Inferior parietal cortex (tissue), 1 donor: ENCODE results near the gene GRIA3.

ENCODE experiments used
- DNase-seq: peaks from one replicate; pipeline ENCODE4 v3.0.0-alpha.2; 2016; ENCODE audit errors: extremely low spot score

GRIA3 gene

GRCh38 chrX:123184219-123184865, at the start of gene GRIA3:
TSS of gene GRIA3 (plus strand) at chrX:123184278. CDS start at chrX:123184536, 258 bp downstream.
- no peak for DNase-seq

DNA sequence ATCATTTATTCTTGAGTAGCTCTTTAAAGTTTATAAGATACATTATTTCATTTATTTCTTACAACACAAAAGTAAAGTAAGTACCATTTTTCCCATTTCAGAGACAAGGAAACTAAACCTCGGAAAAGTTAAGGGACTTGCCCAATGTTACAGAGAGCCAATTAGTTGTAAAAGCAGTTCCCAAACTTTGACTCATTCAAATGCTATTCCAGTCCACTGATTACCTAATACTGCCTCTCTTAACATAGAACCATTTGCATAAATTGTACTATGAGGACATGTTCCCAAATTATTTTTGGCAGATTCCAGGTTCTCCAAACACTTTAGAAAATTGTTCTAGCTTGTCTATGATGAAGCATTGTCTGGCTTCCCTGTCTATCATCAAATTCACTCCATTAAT, 45.6 kb upstream of the GRIA3 start:
- DNase-seq = peak; percentile 2

- DNase-seq = no peak
Observed at GRCh38 chrX:123140454-123140853, 43.6 kb upstream of the GRIA3 start.

DNA sequence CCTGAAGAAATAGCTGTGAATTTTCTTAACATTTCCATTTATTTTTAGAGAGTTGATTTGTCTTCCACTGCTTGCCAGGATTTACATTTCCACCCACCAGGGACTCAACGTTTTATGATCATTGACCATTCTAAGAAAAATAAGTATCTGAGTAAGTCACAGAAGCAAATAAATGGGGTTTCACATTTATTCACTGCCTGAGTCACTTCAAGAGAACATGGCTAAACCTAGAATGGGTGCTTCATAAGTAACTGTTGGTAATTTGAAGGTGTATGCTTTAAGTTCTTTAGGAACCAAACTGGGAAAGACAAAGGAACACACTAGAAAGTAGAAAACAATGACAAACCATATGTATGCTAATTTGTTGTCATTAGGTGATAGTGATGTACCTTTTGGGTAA, 43.2 kb upstream of the GRIA3 start:
- no peak for DNase-seq

DNA sequence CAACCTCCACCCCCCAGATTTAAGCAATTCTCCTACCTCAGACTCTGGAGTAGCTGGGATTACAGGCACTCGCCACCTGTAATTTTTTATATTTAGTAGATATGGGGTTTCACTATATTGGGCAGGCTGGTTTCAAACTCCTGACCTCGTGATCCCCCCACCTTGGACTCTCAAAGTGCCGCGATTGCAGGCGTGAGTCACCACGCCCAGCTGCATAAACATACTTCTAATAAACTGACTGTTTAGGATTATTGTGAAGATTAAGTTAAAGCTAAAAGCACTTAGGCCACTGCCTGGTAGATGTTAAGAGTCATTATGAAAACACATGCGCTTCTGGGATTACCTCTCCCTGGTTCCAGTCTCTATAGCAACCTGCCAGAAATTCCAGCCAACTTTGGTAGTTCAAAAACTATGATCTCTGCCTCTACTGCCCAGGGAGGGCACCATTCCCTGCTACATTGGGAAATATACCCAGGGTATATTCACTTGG, 30.2 kb upstream of the GRIA3 start:
- DNase-seq = no peak

DNA sequence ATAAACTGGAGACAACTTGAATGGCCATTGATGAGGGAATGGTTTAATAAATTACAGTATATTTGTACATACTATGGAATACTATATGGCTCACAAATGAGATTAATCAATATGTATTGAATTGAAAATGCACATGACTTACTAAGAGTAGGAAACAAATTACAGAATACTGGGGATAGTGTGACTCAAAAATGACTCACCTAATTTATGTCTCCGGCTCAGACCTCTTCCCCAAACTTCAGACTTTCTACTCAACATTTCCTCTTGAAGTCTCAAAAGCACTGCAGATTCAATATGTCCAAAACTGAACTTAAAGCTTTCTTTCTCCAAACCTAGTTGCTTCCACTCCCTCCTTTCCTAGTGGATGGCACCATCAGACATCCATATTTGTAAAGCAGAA, 28.8 kb upstream of the GRIA3 start:
- no peak for DNase-seq

DNA sequence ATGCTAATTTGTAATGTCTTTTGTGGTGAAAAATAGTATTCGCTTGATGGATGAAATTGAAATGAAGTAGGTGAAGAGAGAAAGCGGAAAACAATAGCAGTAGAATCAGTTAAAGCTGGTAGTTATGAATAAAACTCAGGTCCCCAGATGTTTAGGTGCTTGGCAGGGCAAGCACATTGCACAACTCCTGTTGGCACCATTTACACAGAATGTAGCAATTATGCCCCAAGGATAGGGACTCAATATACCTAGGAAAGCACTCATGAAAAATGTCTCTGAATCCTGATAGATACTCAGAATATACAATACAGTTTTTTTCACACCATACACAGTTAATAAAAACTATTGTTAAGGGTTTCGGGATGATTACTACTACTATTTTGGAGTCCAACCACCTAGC, 26.5 kb upstream of the GRIA3 start:
- no peak for DNase-seq

DNA sequence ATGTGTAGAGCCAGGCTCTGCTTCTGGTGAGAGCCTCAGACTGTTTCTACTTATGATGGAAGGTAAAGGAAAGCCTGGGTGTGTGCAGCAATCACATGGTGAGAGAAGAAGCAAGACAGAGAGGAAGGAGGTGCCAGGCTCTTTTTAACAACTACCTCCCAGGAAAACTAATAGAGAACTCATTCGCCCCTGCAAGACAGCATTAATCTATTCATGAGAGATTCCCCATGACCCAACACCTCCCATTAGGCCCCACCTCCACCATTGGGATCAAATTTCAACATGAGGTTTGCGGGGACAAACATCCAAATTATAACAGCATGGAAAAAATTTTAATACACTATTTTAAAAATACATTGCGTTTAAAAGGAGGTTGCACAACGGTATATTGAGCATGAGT, 24.7 kb upstream of the GRIA3 start:
- DNase-seq = no peak

- no peak for DNase-seq
Observed at GRCh38 chrX:123167621-123168020, 16.5 kb upstream of the GRIA3 start.

DNA sequence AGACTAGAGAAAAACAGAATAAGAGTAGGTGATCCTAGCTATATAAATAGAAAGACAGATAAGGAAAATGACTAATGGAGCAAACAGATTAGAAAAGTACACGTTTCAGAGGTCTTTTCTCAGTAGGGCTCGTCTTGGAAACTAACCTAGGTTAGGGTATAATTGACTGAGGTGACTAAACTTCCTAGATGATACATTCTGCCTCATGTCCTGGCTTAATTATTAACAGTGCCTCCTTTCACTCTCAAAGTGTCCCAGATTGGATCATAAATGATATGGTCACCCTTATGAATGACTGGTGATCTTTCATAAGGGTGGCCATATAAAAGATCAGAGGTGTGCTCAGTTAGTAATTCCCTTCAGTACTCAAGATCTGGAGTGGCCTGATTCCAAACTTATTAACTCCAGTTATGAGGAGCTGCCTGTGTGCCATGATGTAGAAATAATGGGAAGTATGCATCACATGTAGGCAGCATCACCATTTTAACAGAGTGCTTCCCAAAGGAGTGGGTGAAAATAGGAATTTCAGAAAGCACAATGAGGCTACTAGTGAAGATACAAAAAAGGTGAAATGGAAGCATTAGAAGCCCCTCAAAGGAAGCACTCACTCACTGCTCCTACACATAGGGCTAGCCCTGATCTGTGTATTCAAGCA, 14.7 kb upstream of the GRIA3 start:
- DNase-seq = no peak

- DNase-seq = no peak
Observed at GRCh38 chrX:123170546-123170945, 13.5 kb upstream of the GRIA3 start.

GRCh38 chrX:123171781-123172180, 12.3 kb upstream of the GRIA3 start:
- no peak for DNase-seq

- no peak for DNase-seq
Observed at GRCh38 chrX:123172869-123173268, 11.2 kb upstream of the GRIA3 start.

DNA sequence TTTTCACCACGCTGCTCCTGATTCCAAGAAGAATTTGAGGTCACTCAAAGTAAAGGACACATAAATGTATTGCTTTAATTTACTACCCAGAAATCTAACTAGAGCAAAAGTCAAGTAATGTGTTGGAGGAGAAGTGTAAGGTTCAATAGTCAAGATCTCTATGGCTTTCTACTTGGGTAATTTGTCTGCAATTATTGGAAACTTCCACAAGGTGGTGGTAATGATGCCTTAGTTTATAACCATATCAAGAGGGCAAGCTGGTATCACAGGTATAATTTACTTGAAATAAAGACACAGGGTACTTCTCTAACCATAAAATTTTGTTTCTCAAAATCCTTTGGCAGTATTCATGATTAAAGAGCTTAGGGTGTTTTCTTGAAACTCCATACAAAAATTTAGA, 10.2 kb upstream of the GRIA3 start:
- no peak for DNase-seq

GRCh38 chrX:123175366-123176122, 8.5 kb upstream of the GRIA3 start:
- no peak for DNase-seq

DNA sequence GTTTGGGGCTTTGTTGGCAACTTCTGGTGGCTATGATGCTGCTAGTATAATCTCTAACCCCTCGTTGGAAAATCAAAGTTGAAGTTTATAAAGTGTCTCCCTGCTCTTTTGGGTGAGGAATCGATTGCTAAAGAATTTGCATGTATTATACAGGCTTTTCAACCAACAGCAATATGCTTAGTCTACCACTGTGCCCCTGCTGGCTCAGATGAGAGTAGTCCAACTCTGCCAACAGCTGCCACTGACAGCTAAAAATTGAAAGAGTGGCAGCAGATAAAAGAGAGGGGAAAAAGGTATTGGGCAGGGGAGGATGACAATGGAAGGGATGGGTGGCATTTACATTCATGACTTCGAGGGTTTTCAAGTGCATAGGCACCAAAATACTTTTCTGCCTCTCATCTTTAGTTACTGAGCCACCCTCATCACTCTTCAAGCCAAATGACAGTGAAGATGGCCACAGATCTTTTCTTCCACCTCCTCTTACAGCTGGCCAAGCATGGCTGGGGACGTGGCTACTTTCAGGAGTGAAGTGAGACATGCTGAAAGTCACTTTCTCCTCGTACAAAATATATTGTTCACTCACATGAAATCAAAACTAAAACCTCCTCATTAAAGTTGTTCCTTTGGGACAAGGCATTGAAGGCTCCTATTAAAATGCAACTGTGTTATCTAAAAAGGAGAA, 2.7 kb upstream of the GRIA3 start:
- no peak for DNase-seq

GRCh38 chrX:123184866-123185276, 793 bp downstream of the GRIA3 start:
- DNase-seq = no peak

- no peak for DNase-seq
Observed at GRCh38 chrX:123185721-123186120, 1.6 kb downstream of the GRIA3 start.

DNA sequence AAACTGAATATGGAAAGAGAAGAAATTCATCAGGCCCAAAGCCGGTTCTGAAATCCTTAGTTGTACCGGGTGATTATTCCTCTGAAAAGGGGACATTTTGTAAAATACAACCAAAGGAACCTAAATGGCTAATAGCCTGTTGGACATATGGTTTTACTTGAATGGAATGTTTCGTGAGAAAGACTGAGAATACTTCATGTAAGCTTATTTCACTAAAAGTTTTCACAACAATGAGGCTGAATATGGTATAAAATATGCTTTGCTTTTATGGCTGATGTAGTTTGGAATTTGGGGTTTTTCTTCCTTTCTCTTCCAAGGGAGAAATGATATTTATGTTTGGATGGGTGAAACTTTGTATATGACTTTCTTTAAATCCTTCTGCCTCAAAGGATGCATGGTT, 2.7 kb downstream of the GRIA3 start:
- DNase-seq = no peak

DNA sequence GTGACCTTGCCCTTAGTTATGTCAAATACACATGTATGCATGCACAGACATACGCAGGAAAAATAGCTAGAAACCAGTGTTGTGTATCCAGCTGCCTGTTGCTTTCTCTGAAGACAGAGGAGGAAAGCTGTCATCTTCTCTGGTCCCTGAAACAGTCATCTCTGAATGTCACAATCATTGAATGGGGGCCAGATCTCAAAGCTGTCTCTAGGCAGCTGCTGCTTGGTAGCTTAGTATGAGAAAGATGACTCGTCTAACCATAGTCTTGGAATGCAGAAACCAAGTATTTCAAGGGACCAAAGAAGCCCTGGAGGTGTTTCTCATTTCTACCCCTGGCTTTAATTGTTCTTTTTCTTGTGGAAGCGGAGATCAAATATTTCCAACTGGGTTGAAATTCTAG, 4.0 kb downstream of the GRIA3 start:
- no peak for DNase-seq

GRCh38 chrX:123189338-123189737, 5.3 kb downstream of the GRIA3 start:
- DNase-seq = no peak

DNA sequence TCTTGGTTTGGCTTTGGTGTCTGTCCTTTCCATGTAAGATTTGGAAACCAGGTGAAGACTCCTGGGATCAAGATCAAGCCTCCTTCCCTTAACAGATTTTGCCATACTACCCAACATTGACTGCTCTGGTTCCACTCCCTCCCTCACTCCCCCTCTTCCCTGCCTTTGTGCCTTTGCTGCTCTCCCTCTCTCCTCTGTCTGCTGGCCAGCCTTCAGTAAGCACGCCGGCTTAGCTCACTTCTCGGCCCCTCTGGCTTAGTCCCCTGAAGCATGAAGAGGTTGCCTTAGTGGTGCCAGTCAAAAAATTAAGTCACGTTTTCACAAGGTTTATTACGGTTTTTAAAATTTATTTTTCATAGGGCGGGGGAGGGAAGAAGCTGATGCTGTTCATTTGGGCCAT, 6.0 kb downstream of the GRIA3 start:
- DNase-seq = no peak
